Activated T-helper 2 cell treated with anti-CD3 and anti-CD28 coated beads, Interferon-gamma antibody, Interleukin-2, Interleukin-4, amounts not matched to agents 10 μg/mL and 5 μg/mL and 100 μg/mL, durations not matched to agents 14 hours and 24 hours and 36 hours (primary cell): ENCODE results near the gene ST3GAL5. TPM values are rescaled to one million over a fixed set of nuclear protein-coding genes. Genes with fewer than 3 reads are reported as not detected.

Source experiments
- DNase-seq: peaks from one replicate; pipeline ENCODE4 v3.0.0; 2021; ENCODE audit warnings: low spot score
- H3K27ac Mint-ChIP-seq: one replicate; pipeline ENCODE4 v1.8.0; 2021; ENCODE audit warnings: mixed read lengths
- H3K27me3 Mint-ChIP-seq: one replicate; pipeline ENCODE4 v1.8.0; 2021; ENCODE audit warnings: low read depth, mixed read lengths
- H3K36me3 Mint-ChIP-seq: one replicate; pipeline ENCODE4 v1.8.0; 2021; ENCODE audit warnings: low read depth, mixed read lengths
- H3K4me1 Mint-ChIP-seq: one replicate; pipeline ENCODE4 v1.8.0; 2021; ENCODE audit warnings: low read depth, mixed read lengths
- H3K4me3 Mint-ChIP-seq: one replicate; pipeline ENCODE4 v1.8.0; 2021; ENCODE audit warnings: low read depth, mild to moderate bottlenecking, moderate library complexity, mixed read lengths
- H3K9me3 Mint-ChIP-seq: one replicate; pipeline ENCODE4 v1.8.0; 2021; ENCODE audit warnings: mixed read lengths
- intact Hi-C: fragments of 100-400 bp; cut with micrococcal nuclease; formaldehyde crosslinking; loops from one replicate; pipeline ENCODE4 v1.15.1; 2023
- total RNA-seq: library from RNA; stranded (reverse); gene quantifications from 2 replicates; pipeline ENCODE4 v1.2.3, GENCODE V29; 2022

The ST3GAL5 gene
- total RNA-seq, 1 donor from 2014 or later: 13.8 TPM

- H3K9me3 Mint-ChIP-seq: no peaks in the 10 kb centered on the region
- H3K27ac Mint-ChIP-seq: no peak overlapping the region
- H3K27me3 Mint-ChIP-seq: peaks cover 2% of the 10 kb centered on the region
- intact Hi-C loops: no loop called here
- no peak overlapping the region for H3K4me3 Mint-ChIP-seq
- no peaks in the 10 kb centered on the region for H3K36me3 Mint-ChIP-seq
- peaks cover 8% of the 10 kb centered on the region for H3K4me1 Mint-ChIP-seq
- no peak for DNase-seq
These were observed 23.3 kb upstream of the ST3GAL5 start for GRCh38 chr2:85911814-85912692.

GRCh38 chr2:85911097-85911496 lies 22.3 kb upstream of the ST3GAL5 start:
- Mint-ChIP-seq H3K27me3 (peaks cover 2% of the 10 kb centered on the region), H3K9me3 (no peaks in the 10 kb centered on the region), H3K4me1 (peaks cover 8% of the 10 kb centered on the region), H3K4me3 (no peak overlapping the region), H3K36me3 (no peaks in the 10 kb centered on the region), H3K27ac (no peak overlapping the region)
- DNase-seq: no peak
- intact Hi-C loops: no loop called here

- no peak overlapping the region for H3K27ac Mint-ChIP-seq
- H3K27me3 Mint-ChIP-seq: peaks cover 8% of the 10 kb centered on the region
- H3K9me3 Mint-ChIP-seq: no peaks in the 10 kb centered on the region
- H3K4me3 Mint-ChIP-seq: no peak overlapping the region
- intact Hi-C loops: no loop called here
- no peak for DNase-seq
- peaks cover 9% of the 10 kb centered on the region for H3K4me1 Mint-ChIP-seq
- no peaks in the 10 kb centered on the region for H3K36me3 Mint-ChIP-seq
These were observed 20.2 kb upstream of the ST3GAL5 start for GRCh38 chr2:85909005-85909404.

DNA sequence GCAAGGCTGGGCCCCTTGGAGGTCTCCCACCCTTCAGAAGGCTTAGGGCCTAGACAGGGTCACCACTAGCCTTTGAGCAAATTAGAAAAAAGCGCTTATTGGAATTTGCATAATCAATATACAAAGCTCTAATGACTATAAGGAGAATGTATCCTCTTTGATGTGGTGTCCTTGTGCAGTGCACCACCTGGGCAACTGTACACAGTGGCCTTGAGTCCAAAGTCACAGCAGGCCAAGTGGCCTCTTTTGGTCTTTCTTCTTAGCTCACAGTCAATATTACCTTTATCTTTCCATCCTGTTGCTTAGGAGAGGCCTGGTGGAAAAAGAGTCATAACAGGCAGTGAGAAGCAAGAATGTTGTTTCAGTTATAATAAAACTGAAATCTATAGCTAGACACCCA lies 19.7 kb upstream of the ST3GAL5 start:
- H3K4me3 Mint-ChIP-seq: no peak overlapping the region
- peaks cover 9% of the 10 kb centered on the region for H3K4me1 Mint-ChIP-seq
- H3K9me3 Mint-ChIP-seq: no peaks in the 10 kb centered on the region
- intact Hi-C loops: no loop called here
- no peak overlapping the region for H3K27ac Mint-ChIP-seq
- no peak for DNase-seq
- no peaks in the 10 kb centered on the region for H3K36me3 Mint-ChIP-seq
- peaks cover 8% of the 10 kb centered on the region for H3K27me3 Mint-ChIP-seq

- peaks cover 9% of the 10 kb centered on the region for H3K4me1 Mint-ChIP-seq
- no peak for DNase-seq
- H3K36me3 Mint-ChIP-seq: no peaks in the 10 kb centered on the region
- H3K4me3 Mint-ChIP-seq: no peak overlapping the region
- H3K27ac Mint-ChIP-seq: no peak overlapping the region
- intact Hi-C loops: no loop called here
- H3K9me3 Mint-ChIP-seq: no peaks in the 10 kb centered on the region
- H3K27me3 Mint-ChIP-seq: peaks cover 6% of the 10 kb centered on the region
These were observed 18.9 kb upstream of the ST3GAL5 start for GRCh38 chr2:85907671-85908157.

DNA sequence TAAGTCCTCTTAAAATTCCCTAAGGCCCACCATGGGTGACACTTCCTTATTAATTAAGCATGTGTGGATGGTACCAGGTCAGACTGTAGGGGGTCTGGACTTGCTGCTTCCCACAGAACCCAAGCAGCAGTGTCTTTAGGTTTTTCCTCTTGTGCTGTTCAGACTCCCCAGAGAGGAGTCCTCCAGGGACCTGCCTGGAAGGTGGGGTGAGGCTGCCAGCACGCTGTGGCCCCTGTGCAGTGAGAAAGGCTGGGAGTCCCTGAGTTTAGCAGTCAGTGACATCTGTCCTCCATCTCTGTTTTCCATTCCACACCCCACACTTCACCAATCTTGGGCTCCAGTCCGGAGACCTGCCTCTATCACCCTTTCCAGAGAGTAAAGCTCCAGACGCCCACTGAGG lies 18.0 kb upstream of the ST3GAL5 start:
- no peaks in the 10 kb centered on the region for H3K9me3 Mint-ChIP-seq
- intact Hi-C loops: no loop called here
- peaks cover 5% of the 10 kb centered on the region for H3K4me1 Mint-ChIP-seq
- no peaks in the 10 kb centered on the region for H3K36me3 Mint-ChIP-seq
- H3K27me3 Mint-ChIP-seq: peaks cover 6% of the 10 kb centered on the region
- no peak for DNase-seq
- H3K27ac Mint-ChIP-seq: no peak overlapping the region
- no peak overlapping the region for H3K4me3 Mint-ChIP-seq

- intact Hi-C loops: no loop called here
- DNase-seq: no peak
- Mint-ChIP-seq H3K9me3 (no peaks in the 10 kb centered on the region), H3K27ac (no peak overlapping the region), H3K4me1 (peaks cover 6% of the 10 kb centered on the region), H3K36me3 (no peaks in the 10 kb centered on the region), H3K4me3 (no peak overlapping the region), H3K27me3 (peaks cover 6% of the 10 kb centered on the region)
These were observed 17.1 kb upstream of the ST3GAL5 start for GRCh38 chr2:85905891-85906290.

DNA sequence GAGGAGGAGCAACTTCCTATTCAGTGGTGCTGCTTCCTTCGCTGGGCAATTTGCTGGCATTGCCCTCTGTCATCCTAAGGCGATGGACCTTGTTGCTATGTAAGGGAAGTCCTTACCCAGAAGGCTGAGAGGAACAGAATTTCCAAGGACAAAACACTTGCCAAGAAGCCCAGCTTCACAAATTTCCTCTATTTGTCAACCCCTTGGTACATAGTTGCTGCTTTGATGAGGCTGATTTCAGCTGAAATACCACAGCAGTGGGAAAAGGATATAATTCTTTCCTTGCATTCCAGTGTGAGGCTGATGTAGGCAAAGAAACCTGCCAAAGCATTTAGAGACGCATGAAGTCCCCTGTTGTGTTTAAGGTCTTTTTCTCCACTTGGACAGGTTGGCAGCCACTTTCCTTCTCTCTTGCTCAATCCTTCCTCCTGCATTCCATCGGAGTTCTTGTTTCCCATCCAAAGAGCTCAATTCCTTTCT lies 16.4 kb upstream of the ST3GAL5 start:
- intact Hi-C loops: no loop called here
- no peak for DNase-seq
- Mint-ChIP-seq H3K4me3 (no peak overlapping the region), H3K36me3 (no peaks in the 10 kb centered on the region), H3K27ac (no peak overlapping the region), H3K27me3 (peaks cover 6% of the 10 kb centered on the region), H3K4me1 (peaks cover 4% of the 10 kb centered on the region), H3K9me3 (no peaks in the 10 kb centered on the region)

DNA sequence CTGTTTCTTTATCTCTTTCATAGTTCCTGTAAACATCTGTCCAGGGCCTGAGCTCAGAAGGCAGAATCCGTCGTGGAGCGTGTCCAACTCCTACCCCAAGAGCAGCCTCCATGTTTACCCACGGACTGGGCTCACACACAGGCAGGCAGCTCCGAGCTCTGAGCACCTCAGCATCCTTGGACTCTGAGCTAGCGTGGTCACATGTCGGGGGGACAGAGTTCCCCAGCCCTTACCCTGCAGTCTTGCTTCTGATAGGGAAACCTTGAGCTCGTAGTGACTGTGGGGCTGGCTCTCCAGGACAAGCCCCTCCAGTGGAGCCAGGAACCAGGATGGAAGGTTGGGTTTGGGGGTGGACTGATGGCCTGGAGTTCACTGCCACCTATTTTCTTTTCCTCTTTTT lies 15.1 kb upstream of the ST3GAL5 start:
- H3K27me3 Mint-ChIP-seq: peaks cover 6% of the 10 kb centered on the region
- H3K4me3 Mint-ChIP-seq: no peak overlapping the region
- DNase-seq: no peak
- no peaks in the 10 kb centered on the region for H3K36me3 Mint-ChIP-seq
- H3K9me3 Mint-ChIP-seq: no peaks in the 10 kb centered on the region
- intact Hi-C loops: loop anchor here (2.0 kb wide), 1 partner anchor 27 kb away; no protein-coding TSS in a partner anchor
- no peak overlapping the region for H3K27ac Mint-ChIP-seq
- peaks cover 4% of the 10 kb centered on the region for H3K4me1 Mint-ChIP-seq

GRCh38 chr2:85902496-85902895 lies 13.7 kb upstream of the ST3GAL5 start:
- intact Hi-C loops: loop anchor here (2.0 kb wide), 1 partner anchor 28 kb away; no protein-coding TSS in a partner anchor
- Mint-ChIP-seq H3K4me1 (peaks cover 9% of the 10 kb centered on the region), H3K27me3 (peaks cover 6% of the 10 kb centered on the region), H3K9me3 (peaks cover 6% of the 10 kb centered on the region), H3K27ac (no peak overlapping the region), H3K4me3 (no peak overlapping the region), H3K36me3 (no peaks in the 10 kb centered on the region)
- no peak for DNase-seq

- intact Hi-C loops: no loop called here
- H3K4me1 Mint-ChIP-seq: peaks cover 9% of the 10 kb centered on the region
These were observed 12.4 kb upstream of the ST3GAL5 start for GRCh38 chr2:85901155-85901554.

DNA sequence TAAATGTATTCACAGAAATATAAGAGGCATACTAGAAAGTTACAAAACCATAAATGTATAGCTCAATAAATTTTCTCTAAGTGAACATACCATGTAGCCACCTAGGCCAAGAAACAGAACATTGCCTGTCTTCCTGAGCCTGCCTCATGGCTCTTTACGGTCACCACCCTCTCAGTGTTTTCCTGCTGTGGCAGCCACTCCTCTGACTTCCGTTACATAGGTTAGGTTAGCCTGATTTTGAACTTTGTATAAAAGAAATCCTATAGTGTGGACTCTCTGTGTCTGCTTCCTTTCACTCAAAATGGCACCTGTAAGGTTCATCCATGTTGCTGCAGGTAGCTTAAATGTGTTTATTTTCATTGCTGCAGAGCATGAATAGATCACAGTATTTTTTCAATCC lies 11.6 kb upstream of the ST3GAL5 start:
- Mint-ChIP-seq H3K27me3 (peaks cover 1% of the 10 kb centered on the region), H3K36me3 (no peaks in the 10 kb centered on the region), H3K4me1 (peaks cover 8% of the 10 kb centered on the region), H3K27ac (no peak overlapping the region), H3K9me3 (peaks cover 6% of the 10 kb centered on the region), H3K4me3 (no peak overlapping the region)
- intact Hi-C loops: no loop called here
- DNase-seq: no peak

More at GRCh38 chr2:85901155-85901554, 12.4 kb upstream of the ST3GAL5 start:
- no peaks in the 10 kb centered on the region for H3K36me3 Mint-ChIP-seq
- peaks cover 6% of the 10 kb centered on the region for H3K27me3 Mint-ChIP-seq
- H3K27ac Mint-ChIP-seq: no peak overlapping the region
- no peak overlapping the region for H3K4me3 Mint-ChIP-seq
- DNase-seq: no peak
- peaks cover 6% of the 10 kb centered on the region for H3K9me3 Mint-ChIP-seq

DNA sequence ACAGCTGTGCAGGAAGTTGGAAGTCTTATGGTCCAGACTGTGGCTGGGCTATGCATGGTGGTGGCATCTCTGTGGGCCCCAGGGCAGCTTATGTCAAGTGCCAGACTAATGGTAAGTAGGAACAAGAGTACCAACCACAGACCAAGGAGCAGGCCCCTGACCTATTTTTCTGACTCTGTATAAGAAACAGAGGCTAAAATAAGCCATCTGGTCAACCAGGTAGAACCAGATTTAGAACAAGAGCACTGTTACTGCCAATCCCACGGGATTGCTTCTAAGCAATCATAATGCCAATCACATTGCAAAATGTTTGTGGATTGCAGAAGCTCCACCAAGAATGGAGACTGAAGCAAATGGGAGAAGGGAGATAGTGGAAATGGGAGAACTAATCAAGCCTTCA lies 11.1 kb upstream of the ST3GAL5 start:
- Mint-ChIP-seq H3K27me3 (peaks cover 1% of the 10 kb centered on the region), H3K36me3 (peaks cover 4% of the 10 kb centered on the region), H3K4me3 (no peak overlapping the region), H3K4me1 (peaks cover 8% of the 10 kb centered on the region), H3K27ac (no peak overlapping the region), H3K9me3 (peaks cover 11% of the 10 kb centered on the region)
- no peak for DNase-seq
- intact Hi-C loops: no loop called here
